Measurements from ENCODE around the gene KCNK2.

- TF ChIP-seq POLR2AphosphoS5 (IDR thresholded peaks at IDR 0.05) (no peak), CTCF (IDR thresholded peaks at IDR 0.05) (no peak), POLR2A (IDR thresholded peaks at IDR 0.05) (no peak), EP300 (IDR thresholded peaks at IDR 0.05) (no peak)
Measured at GRCh38 chr1:215132156-215132555, 49.6 kb downstream of the KCNK2 start.

Data from suprapubic skin (tissue), 4 donors.